NCI-H2196 treated with DMSO at 0.1 percent for 48 hours (cell line): ENCODE results near the gene PLPP2.
"Not testable (repeated sequence)": the region's sequence is repeated elsewhere in the genome, so short reads cannot be mapped to it uniquely, and the experiment has no call there.

Experiments
- DNase-seq: peaks from one replicate; lab custom pipeline; 2025; ENCODE audit not compliant: unreplicated experiment; lab: John Stamatoyannopoulos, UW

The PLPP2 gene

GRCh38 chr19:275000-275399, 16.2 kb downstream of the PLPP2 start:
- DNase-seq: no peak

GRCh38 chr19:273393-273792, 17.8 kb downstream of the PLPP2 start:
- no peak for DNase-seq

- DNase-seq: no peak
These were observed 19.3 kb downstream of the PLPP2 start for GRCh38 chr19:271856-272255.

GRCh38 chr19:270766-271318, 20.4 kb downstream of the PLPP2 start:
- DNase-seq: not testable (repeated sequence)

- no peak for DNase-seq
These were observed 22.0 kb downstream of the PLPP2 start for GRCh38 chr19:269241-269640.

GRCh38 chr19:262125-262524, 29.1 kb downstream of the PLPP2 start:
- DNase-seq: no peak

- DNase-seq: not testable (repeated sequence)
These were observed 34.4 kb downstream of the PLPP2 start for GRCh38 chr19:256804-257203.

- not testable (repeated sequence) for DNase-seq
These were observed 38.6 kb downstream of the PLPP2 start for GRCh38 chr19:252421-253186.

GRCh38 chr19:246551-246950, 44.7 kb downstream of the PLPP2 start:
- DNase-seq: no peak

- not testable (repeated sequence) for DNase-seq
These were observed 45.3 kb downstream of the PLPP2 start for GRCh38 chr19:245900-246299.

- DNase-seq: no peak
These were observed 45.7 kb downstream of the PLPP2 start for GRCh38 chr19:245457-245856.
